Measurements from ENCODE around the gene ONECUT3.
A peak's percentile ranks its signal among the peaks of the same experiment; 100 is the strongest.

Gene ONECUT3

DNA sequence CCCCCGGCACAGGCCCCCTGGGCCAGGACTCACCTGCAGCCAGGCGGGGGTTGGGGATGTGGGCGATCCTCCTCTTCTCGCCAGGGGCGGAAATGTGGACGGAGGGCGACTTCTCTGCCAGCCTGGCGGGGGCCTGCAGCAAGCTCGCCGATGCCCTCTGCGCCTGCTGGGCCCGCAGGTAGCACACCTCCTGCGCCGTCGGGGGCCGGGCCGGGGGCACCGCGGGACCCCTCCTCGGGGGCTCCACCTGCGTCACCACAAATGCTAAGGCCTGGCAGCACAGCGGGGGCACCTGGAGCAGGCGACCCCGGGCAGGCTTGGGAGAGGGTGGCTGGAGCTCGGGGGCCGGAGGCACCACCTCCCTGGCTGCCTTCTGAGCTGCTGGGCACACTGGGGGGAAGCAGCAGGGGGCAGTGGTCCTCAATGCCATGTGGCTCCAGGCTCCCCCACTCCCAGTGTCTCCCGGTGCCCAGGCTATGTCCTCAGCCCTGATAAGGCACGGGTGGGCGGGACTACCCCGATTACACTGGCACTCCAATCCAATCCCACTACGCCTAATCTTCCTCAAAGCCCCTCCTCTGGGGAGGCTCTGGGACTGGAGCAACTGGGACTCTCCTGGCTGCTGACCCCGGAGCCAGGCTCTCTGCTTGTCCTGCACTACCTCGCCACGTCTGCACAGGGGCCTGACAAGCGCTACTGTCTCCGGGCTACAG is 70.4 kb downstream of the ONECUT3 start:
- Histone ChIP-seq H3K4me3 (ENCODE audit: low read depth, low read length) (no peak overlapping the region), H3K27ac (ENCODE audit: extremely low read depth, low read depth, low read length) (no peak overlapping the region), H3K9me3 (ENCODE audit: control insufficient read depth, insufficient read depth, low read depth, low read length) (no peaks in the 10 kb centered on the region), H3K36me3 (ENCODE audit: control insufficient read depth in 2 of 2, insufficient read depth in 1 of 2, low read length in 2 of 2) (peaks cover 19 to 71% of the 10 kb centered on the region in 2 experiments; a peak in 2 of 3 replicates), H3K4me1 (ENCODE audit: control insufficient read depth, insufficient read depth, low read length) (no peaks in the 10 kb centered on the region)
- TF ChIP-seq ZNF174 (tag by site-specific recombination; IDR thresholded peaks at IDR 0.05), result no peak
- no peak for TF ChIP-seq ZNF571 (tag by site-specific recombination; IDR thresholded peaks at IDR 0.05)
- TF ChIP-seq SP2 (tag by site-specific recombination; IDR thresholded peaks at IDR 0.05), result peak; percentile 27; the same call in 1 of the 2 replicates
- TF ChIP-seq ZBTB8A (tag by site-specific recombination; IDR thresholded peaks at IDR 0.05), result 0 out of 2 replicates have a peak, but pooled peaks have one; percentile 17
- no peak for TF ChIP-seq ZNF626 (tag by site-specific recombination; IDR thresholded peaks at IDR 0.05)
- no peak for TF ChIP-seq KLF17 (tag by site-specific recombination; IDR thresholded peaks at IDR 0.05)
- TF ChIP-seq ZNF133 (tag by site-specific recombination; IDR thresholded peaks at IDR 0.05), result no peak
- POLR2A ChIA-PET, result interaction anchor here (1.9 kb wide), 1 partner anchor 14 kb away, joined by 4 read pairs; no protein-coding TSS in a partner anchor
- CTCF ChIA-PET, result interaction anchor here (0.6 to 5.0 kb wide), 7 partner anchors 14 to 683 kb away, joined by 3 to 53 read pairs (median 6); no protein-coding TSS in a partner anchor

DNA sequence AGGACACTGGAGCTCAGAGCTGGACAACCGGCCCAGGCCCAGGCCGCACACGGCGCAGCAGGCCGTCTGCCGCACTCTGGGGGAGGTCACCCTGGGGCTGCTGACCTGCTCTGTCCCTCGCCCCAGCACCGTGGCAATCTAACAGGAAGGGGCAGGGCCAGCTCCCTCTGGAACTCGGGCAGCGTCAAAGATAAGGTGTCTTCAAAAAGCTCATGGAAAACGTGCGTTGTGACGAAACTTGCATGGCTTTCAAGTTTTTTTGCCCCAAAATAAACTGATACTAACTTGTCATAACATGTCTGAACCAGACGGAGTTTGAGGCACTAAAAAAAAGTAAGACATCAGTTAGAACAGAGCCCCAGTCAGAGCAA is 70.9 kb downstream of the ONECUT3 start:
- Histone ChIP-seq H3K4me1 (ENCODE audit: control insufficient read depth, insufficient read depth, low read length) (no peaks in the 10 kb centered on the region), H3K36me3 (ENCODE audit: control insufficient read depth in 2 of 2, insufficient read depth in 1 of 2, low read length in 2 of 2) (peaks cover 19 to 70% of the 10 kb centered on the region in 2 experiments; a peak in 2 of 3 replicates), H3K27ac (ENCODE audit: extremely low read depth, low read depth, low read length) (no peak overlapping the region), H3K9me3 (ENCODE audit: control insufficient read depth, insufficient read depth, low read depth, low read length) (no peaks in the 10 kb centered on the region), H3K4me3 (ENCODE audit: low read depth, low read length) (no peak overlapping the region)
- POLR2A ChIA-PET, result interaction anchor here (1.9 kb wide), 1 partner anchor 13 kb away, joined by 4 read pairs; no protein-coding TSS in a partner anchor
- TF ChIP-seq ZNF558 (tag by site-specific recombination; IDR thresholded peaks at IDR 0.05) (no peak), ZNF664 (tag by site-specific recombination; IDR thresholded peaks at IDR 0.05) (no peak), ZNF266 (tag by site-specific recombination; IDR thresholded peaks at IDR 0.05; ENCODE audit: low read depth) (no peak), ZNF521 (tag by site-specific recombination; IDR thresholded peaks at IDR 0.05) (no peak), ZNF580 (tag by site-specific recombination; IDR thresholded peaks at IDR 0.05) (no peak), KLF8 (tag by site-specific recombination; IDR thresholded peaks at IDR 0.05) (no peak), ZNF768 (tag by site-specific recombination; IDR thresholded peaks at IDR 0.05) (no peak), ZNF140 (tag by site-specific recombination; IDR thresholded peaks at IDR 0.05) (no peak), ZNF626 (tag by site-specific recombination; IDR thresholded peaks at IDR 0.05) (no peak), ZBTB21 (tag by site-specific recombination; IDR thresholded peaks at IDR 0.05) (no peak), OSR2 (tag by site-specific recombination; IDR thresholded peaks at IDR 0.05) (no peak), ZNF658 (tag by site-specific recombination; IDR thresholded peaks at IDR 0.05) (no peak), ZNF214 (tag by site-specific recombination; IDR thresholded peaks at IDR 0.05; ENCODE audit: borderline replicate concordance) (no peak)
- TF ChIP-seq, protein P1, sequence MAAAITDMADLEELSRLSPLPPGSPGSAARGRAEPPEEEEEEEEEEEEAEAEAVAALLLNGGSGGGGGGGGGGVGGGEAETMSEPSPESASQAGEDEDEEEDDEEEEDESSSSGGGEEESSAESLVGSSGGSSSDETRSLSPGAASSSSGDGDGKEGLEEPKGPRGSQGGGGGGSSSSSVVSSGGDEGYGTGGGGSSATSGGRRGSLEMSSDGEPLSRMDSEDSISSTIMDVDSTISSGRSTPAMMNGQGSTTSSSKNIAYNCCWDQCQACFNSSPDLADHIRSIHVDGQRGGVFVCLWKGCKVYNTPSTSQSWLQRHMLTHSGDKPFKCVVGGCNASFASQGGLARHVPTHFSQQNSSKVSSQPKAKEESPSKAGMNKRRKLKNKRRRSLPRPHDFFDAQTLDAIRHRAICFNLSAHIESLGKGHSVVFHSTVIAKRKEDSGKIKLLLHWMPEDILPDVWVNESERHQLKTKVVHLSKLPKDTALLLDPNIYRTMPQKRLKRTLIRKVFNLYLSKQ (tag by site-specific recombination; IDR thresholded peaks at IDR 0.05; ENCODE audit: borderline replicate concordance), result no peak
- CTCF ChIA-PET, result interaction anchor here (0.6 to 5.0 kb wide), 8 partner anchors 13 to 683 kb away, joined by 3 to 53 read pairs (median 4); no protein-coding TSS in a partner anchor

Data from HEK293 (cell line).